Measurements from ENCODE around the gene MIER2.
A peak's percentile ranks its signal among the peaks of the same experiment; 100 is the strongest.

The MIER2 gene

GRCh38 chr19:344625-345319 is at the start of gene MIER2:
MIER2 (minus strand) TSS chr19:344796; CDS start chr19:344782, 14 bp downstream.
- TF ChIP-seq ZBTB26 (tag by site-specific recombination; optimal IDR thresholded peaks at IDR 0.05) (peak; percentile 55), ZFHX2 (tag by site-specific recombination; conservative IDR thresholded peaks at IDR 0.05) (0 out of 2 replicates have a peak, but pooled peaks have one; percentile 6), ZNF792 (tag by site-specific recombination; IDR thresholded peaks at IDR 0.05) (no peak), ZFP41 (tag by site-specific recombination; IDR thresholded peaks at IDR 0.05; ENCODE audit: borderline replicate concordance) (no peak), ZNF175 (tag by site-specific recombination; IDR thresholded peaks at IDR 0.05) (no peak), ZBTB17 (tag by site-specific recombination; IDR thresholded peaks at IDR 0.05) (no peak), ZNF169 (tag by site-specific recombination; IDR thresholded peaks at IDR 0.05) (no peak), ZNF585B (tag by site-specific recombination; IDR thresholded peaks at IDR 0.05) (no peak), ZNF677 (tag by site-specific recombination; IDR thresholded peaks at IDR 0.05) (no peak), ZNF335 (tag by site-specific recombination; conservative IDR thresholded peaks at IDR 0.05) (peak; percentile 47), KLF8 (tag by site-specific recombination; IDR thresholded peaks at IDR 0.05) (0 out of 2 replicates have a peak, but pooled peaks have one; percentile 25), ZNF76 (tag by site-specific recombination; IDR thresholded peaks at IDR 0.05; ENCODE audit: borderline replicate concordance, low read depth) (no peak), ZNF664 (tag by site-specific recombination; IDR thresholded peaks at IDR 0.05) (no peak), ZNF510 (tag by site-specific recombination; IDR thresholded peaks at IDR 0.05; ENCODE audit: insufficient replicate concordance) (no peak), ZNF211 (tag by site-specific recombination; IDR thresholded peaks at IDR 0.05; ENCODE audit: low read depth) (no peak), ZNF112 (tag by site-specific recombination; IDR thresholded peaks at IDR 0.05) (no peak), SP2 (tag by site-specific recombination; IDR thresholded peaks at IDR 0.05) (peak; percentile 39), PBX3 (CRISPR knock-in tag; IDR thresholded peaks at IDR 0.05) (peak; percentile 48; the same call in 1 of the 2 replicates), ZXDB (tag by site-specific recombination; IDR thresholded peaks at IDR 0.05) (0 out of 2 replicates have a peak, but pooled peaks have one; percentile 17), EGR2 (tag by site-specific recombination; IDR thresholded peaks at IDR 0.05; ENCODE audit: low read depth) (no peak), ZNF449 (tag by site-specific recombination; IDR thresholded peaks at IDR 0.05) (peak; percentile 52; the same call in 1 of the 2 replicates), ZNF701 (tag by site-specific recombination; IDR thresholded peaks at IDR 0.05) (no peak), ZNF645 (tag by site-specific recombination; IDR thresholded peaks at IDR 0.05) (no peak), ZNF791 (tag by site-specific recombination; IDR thresholded peaks at IDR 0.05) (no peak), ZBTB7A (tag by site-specific recombination; IDR thresholded peaks at IDR 0.05; ENCODE audit: low read depth) (no peak), ZNF114 (tag by site-specific recombination; IDR thresholded peaks at IDR 0.05) (no peak), YY2 (tag by site-specific recombination; IDR thresholded peaks at IDR 0.05) (no peak), ZNF184 (tag by site-specific recombination; IDR thresholded peaks at IDR 0.05) (0 out of 2 replicates have a peak, but pooled peaks have one; percentile 16), ZNF2 (tag by site-specific recombination; IDR thresholded peaks at IDR 0.05) (peak; percentile 24; the same call in 1 of the 2 replicates), ZNF776 (tag by site-specific recombination; IDR thresholded peaks at IDR 0.05; ENCODE audit: borderline replicate concordance) (no peak), ZBTB48 (tag by site-specific recombination; IDR thresholded peaks at IDR 0.05) (no peak), ZNF280C (tag by site-specific recombination; IDR thresholded peaks at IDR 0.05) (no peak)
- Histone ChIP-seq H3K4me3 (ENCODE audit: low read depth, low read length) (peak within 1 kb of the TSS; percentile 64), H3K36me3 (ENCODE audit: control insufficient read depth in 2 of 2, insufficient read depth in 1 of 2, low read length in 2 of 2) (peaks cover 0 to 24% of the 10 kb centered on the region in 2 experiments; a peak in 1 of 3 replicates), H3K4me1 (ENCODE audit: control insufficient read depth, insufficient read depth, low read length) (no peaks in the 10 kb centered on the region), H3K27ac (ENCODE audit: extremely low read depth, low read depth, low read length) (peak within 1 kb of the TSS; percentile 47; the same call in 1 of the 2 replicates), H3K9me3 (ENCODE audit: control insufficient read depth, insufficient read depth, low read depth, low read length) (no peaks in the 10 kb centered on the region)
- ChIA-PET POLR2A (interaction anchor here (1.0 to 1.3 kb wide), 2 partner anchors 17 to 117 kb away, joined by 3 to 5 read pairs; no protein-coding TSS in a partner anchor), CTCF (interaction anchor here (1.4 kb wide), 1 partner anchor 24 kb away, joined by 3 read pairs; no protein-coding TSS in a partner anchor)

Data from HEK293 (cell line).